WERI-Rb-1 (cell line): ENCODE measurements around the gene ZNF618.

Experiments used
- DNase-seq: peaks from one replicate; pipeline ENCODE4 v3.0.0-alpha.2; 2020
- H3K27ac ChIP-seq: fragments of 250-450 bp; sonication (Bioruptor Pico); 2 replicates; pipeline ENCODE4 v1.5.1; 2020; ENCODE audit warnings: mild to moderate bottlenecking, moderate library complexity
- H3K27me3 ChIP-seq: fragments of 250-450 bp; sonication (Bioruptor Pico); 2 replicates; pipeline ENCODE4 v1.5.1; 2021; ENCODE audit warnings: mild to moderate bottlenecking, low read depth, moderate library complexity; ENCODE audit not compliant: insufficient read depth, severe bottlenecking
- H3K36me3 ChIP-seq: fragments of 250-450 bp; sonication (Bioruptor Pico); 2 replicates; pipeline ENCODE4 v1.5.1; 2020; ENCODE audit warnings: mild to moderate bottlenecking, moderate library complexity
- H3K4me3 ChIP-seq: 2 replicates; pipeline ENCODE4 v1.5.1; 2011; ENCODE audit warnings: low read depth, mild to moderate bottlenecking, control low read depth, low read length
- H3K9me3 ChIP-seq: fragments of 250-450 bp; sonication (Bioruptor Pico); 2 replicates; pipeline ENCODE4 v1.5.1; 2021; ENCODE audit warnings: mild to moderate bottlenecking, moderate library complexity; ENCODE audit not compliant: severe bottlenecking
- TF ChIP-seq, protein P1 (sequence below): IDR thresholded peaks from 2 replicates; pipeline ENCODE4 v1.5.1; 2011; ENCODE audit warnings: low read depth, mild to moderate bottlenecking, control low read depth, inconsistent platforms, low read length

Gene ZNF618

DNA sequence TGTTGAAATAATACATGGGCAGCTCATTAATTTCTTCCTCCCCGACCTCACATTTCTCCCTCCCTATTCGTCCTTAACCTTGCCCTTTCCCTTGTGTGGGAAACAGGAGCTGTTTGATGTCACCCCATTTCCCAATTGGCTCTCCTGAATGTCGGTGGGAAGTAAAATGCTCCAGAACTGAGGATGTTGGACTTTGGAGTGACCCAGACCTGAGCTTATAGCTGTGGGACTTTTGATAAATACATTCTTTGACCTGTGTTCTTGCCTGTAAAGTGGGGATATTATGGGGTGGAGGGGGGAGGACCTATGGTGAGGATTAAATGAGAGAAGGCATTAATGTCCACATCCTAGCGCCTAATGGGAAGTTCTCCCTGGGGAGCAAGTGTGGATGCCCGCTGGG lies 91.3 kb downstream of the ZNF618 start:
- no peak overlapping the region for H3K27ac ChIP-seq
- DNase-seq, result no peak

DNA sequence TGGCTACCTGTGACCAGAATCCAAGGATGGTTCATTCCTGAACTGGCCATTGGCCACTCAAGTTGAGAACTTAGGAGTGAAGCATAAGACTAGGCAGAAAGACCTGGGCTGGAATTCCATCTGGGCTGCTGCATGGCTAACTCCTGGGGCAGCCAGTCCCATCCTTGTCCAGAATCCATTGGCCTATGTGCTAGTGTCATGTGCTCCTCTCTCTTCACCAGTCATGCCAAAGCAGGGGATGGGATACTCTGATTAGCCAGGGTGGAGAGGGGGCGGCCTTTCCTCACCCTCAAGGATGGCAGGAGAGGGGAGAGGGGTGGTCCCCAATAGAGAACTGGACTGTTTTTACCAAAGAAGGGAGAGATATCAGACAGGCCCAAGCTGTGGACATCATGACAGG lies 93.2 kb downstream of the ZNF618 start:
- Histone ChIP-seq H3K4me3 (no peak overlapping the region), H3K27me3 (peaks cover 11% of the 10 kb centered on the region), H3K36me3 (no peaks in the 10 kb centered on the region), H3K9me3 (no peaks in the 10 kb centered on the region), H3K27ac (no peak overlapping the region)
- TF ChIP-seq, protein P1, sequence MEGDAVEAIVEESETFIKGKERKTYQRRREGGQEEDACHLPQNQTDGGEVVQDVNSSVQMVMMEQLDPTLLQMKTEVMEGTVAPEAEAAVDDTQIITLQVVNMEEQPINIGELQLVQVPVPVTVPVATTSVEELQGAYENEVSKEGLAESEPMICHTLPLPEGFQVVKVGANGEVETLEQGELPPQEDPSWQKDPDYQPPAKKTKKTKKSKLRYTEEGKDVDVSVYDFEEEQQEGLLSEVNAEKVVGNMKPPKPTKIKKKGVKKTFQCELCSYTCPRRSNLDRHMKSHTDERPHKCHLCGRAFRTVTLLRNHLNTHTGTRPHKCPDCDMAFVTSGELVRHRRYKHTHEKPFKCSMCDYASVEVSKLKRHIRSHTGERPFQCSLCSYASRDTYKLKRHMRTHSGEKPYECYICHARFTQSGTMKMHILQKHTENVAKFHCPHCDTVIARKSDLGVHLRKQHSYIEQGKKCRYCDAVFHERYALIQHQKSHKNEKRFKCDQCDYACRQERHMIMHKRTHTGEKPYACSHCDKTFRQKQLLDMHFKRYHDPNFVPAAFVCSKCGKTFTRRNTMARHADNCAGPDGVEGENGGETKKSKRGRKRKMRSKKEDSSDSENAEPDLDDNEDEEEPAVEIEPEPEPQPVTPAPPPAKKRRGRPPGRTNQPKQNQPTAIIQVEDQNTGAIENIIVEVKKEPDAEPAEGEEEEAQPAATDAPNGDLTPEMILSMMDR, result no peak
- no peak for DNase-seq

More for the DNA sequence above, 91.3 kb downstream of the ZNF618 start:
- TF ChIP-seq, protein P1, result no peak
- no peaks in the 10 kb centered on the region for H3K36me3 ChIP-seq
- H3K27me3 ChIP-seq, result peaks cover 14% of the 10 kb centered on the region
- no peak overlapping the region for H3K4me3 ChIP-seq
- H3K9me3 ChIP-seq, result no peaks in the 10 kb centered on the region

- no peak for DNase-seq
- peaks cover 15% of the 10 kb centered on the region for H3K27me3 ChIP-seq
- H3K4me3 ChIP-seq, result no peak overlapping the region
- no peaks in the 10 kb centered on the region for H3K9me3 ChIP-seq
- TF ChIP-seq, protein P1, result no peak
- H3K27ac ChIP-seq, result no peak overlapping the region
- no peaks in the 10 kb centered on the region for H3K36me3 ChIP-seq
These were observed 97.1 kb downstream of the ZNF618 start for GRCh38 chr9:113973226-113973625.

DNA sequence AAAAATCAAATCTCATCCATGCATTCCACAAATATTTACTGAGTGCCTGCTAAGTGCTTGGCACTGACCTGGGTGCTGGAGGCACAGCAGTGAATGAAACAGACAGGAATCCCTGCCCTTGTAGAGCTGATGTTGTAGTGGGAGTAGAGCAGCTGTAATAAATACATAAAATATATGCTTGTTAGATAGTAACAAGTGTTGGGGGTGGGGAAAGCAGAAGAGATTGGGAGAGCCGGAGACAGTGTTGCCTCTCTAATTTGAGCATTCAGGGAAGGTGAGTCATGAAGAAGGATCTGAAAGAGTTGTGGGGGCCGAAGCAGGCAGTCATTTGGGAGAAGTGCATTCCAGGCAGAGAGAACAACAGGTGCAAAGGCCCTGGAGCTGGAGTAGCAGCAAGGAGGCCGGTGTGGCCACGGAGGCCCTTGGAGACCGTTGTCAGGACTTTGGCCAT lies 97.9 kb downstream of the ZNF618 start:
- no peak for DNase-seq
- peaks cover 21% of the 10 kb centered on the region for H3K27me3 ChIP-seq
- H3K27ac ChIP-seq, result no peak overlapping the region
- no peak overlapping the region for H3K4me3 ChIP-seq
- no peaks in the 10 kb centered on the region for H3K9me3 ChIP-seq
- TF ChIP-seq, protein P1, result no peak
- H3K36me3 ChIP-seq, result no peaks in the 10 kb centered on the region

DNA sequence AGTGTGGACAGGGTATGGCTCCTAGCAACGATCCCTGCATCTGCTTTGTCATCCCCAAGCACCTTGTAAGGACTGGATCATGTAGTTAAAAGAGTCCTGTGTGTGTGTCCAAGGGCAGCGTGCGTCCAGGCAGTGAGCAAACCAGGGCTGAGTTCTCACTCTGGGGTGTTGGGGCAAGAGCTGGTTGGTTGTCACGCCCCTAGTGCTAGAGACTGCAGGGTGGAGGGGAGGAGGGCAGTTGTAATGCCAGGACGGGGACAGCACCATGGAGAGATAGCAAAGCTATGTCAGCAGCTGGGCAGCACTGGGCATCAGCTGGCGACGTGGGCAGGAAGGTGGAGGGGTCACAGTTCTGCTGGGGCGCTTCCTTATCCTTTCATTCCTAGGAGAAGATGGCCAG lies 100.8 kb downstream of the ZNF618 start:
- no peak for DNase-seq
- no peak overlapping the region for H3K4me3 ChIP-seq
- no peaks in the 10 kb centered on the region for H3K9me3 ChIP-seq
- TF ChIP-seq, protein P1, result no peak
- H3K27ac ChIP-seq, result no peak overlapping the region
- H3K27me3 ChIP-seq, result peaks cover 21% of the 10 kb centered on the region
- no peaks in the 10 kb centered on the region for H3K36me3 ChIP-seq

GRCh38 chr9:113978725-113979342 lies 102.7 kb downstream of the ZNF618 start:
- no peak overlapping the region for H3K4me3 ChIP-seq
- H3K36me3 ChIP-seq, result no peaks in the 10 kb centered on the region
- H3K27ac ChIP-seq, result no peak overlapping the region
- H3K9me3 ChIP-seq, result no peaks in the 10 kb centered on the region
- TF ChIP-seq, protein P1, result no peak
- peaks cover 21% of the 10 kb centered on the region for H3K27me3 ChIP-seq
- DNase-seq, result no peak
